NCI-H146 (cell line): Measurements from ENCODE around the gene NXPH3.

Experiments
- DNase-seq: peaks from one replicate; lab custom pipeline; 2025; lab: John Stamatoyannopoulos, UW

The NXPH3 gene

DNA sequence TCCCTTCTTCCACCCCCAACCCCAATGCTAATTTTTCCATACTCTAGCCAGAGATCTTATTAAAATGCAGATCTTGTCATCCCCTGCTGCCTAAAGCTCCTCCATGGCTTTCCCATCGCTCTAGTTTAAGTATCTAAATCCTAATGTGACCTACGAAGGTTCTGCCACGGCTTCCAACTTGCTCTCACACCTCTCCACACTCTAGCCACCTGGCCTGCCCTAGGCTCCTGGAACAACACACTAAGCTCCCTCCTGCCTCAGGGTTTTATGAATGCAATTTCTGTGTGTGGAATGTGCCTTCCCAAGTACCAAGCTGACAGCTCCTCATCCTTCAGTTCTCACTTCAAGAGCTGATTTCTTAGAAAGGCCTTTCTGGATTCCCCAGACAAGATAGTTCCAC, 16.6 kb downstream of the NXPH3 start:
- no peak for DNase-seq

DNA sequence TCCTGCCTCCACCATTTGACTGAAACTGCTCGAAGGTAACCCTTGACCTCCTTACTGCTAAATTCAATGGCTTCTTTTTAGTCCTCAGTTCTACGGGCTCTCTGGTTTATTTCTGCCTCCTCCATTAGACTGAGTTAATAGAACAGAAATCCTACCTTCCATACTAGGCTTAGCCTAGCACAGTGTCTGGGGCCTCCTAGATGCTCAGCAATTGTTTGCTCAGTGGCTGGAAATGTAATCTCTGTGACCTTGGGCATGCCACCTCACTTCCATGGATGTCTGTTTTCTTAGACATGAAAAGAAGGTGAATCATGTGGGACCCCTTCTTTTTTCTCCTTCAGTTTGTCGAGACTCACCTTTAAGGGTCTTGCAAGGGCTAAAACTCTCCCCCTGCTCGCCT, 19.7 kb downstream of the NXPH3 start:
- DNase-seq, result no peak

- no peak for DNase-seq
These were observed 20.3 kb downstream of the NXPH3 start for GRCh38 chr17:49595980-49596379.

GRCh38 chr17:49596613-49597244, 21.1 kb downstream of the NXPH3 start:
- no peak for DNase-seq

DNA sequence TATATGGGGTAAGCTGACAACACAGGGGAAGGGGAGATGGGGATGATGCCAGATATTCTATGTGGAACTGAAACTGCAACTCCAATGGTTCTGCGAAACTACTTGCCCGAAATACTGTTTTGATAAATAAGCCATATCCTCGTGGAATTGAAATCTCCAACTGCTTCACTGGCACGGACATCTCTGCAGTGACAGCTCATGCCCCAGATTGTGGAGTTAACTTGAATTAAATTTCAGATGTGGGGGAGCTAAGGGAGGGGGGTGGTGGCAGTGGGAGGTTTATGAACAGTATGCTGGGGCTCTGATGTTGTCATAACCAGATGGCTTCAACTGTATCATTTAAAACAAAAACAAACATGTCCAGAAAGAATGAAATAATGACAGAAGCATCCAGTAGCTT, 21.8 kb downstream of the NXPH3 start:
- no peak for DNase-seq

GRCh38 chr17:49597928-49598655, 22.4 kb downstream of the NXPH3 start:
- DNase-seq, result no peak

DNA sequence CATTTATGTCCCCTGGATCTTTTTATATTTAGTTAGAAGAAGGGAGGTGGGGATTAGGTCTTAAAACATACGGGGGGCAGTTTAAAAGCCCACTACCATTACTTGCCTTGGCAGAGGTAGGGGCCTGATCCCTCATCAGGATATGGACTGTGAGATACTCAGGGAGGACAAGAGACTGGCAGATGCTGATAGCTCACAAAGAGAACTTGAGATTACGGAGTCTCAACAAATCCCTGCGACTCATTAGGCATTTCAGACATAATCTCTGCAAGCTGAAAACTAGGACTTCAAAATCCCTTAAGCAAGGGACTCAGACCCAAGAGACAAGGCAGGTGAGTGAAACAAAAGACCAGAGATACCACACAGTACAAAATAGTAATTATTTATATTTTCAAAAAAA, 23.2 kb downstream of the NXPH3 start:
- DNase-seq, result no peak

GRCh38 chr17:49600949-49601348, 25.3 kb downstream of the NXPH3 start:
- DNase-seq, result no peak

DNA sequence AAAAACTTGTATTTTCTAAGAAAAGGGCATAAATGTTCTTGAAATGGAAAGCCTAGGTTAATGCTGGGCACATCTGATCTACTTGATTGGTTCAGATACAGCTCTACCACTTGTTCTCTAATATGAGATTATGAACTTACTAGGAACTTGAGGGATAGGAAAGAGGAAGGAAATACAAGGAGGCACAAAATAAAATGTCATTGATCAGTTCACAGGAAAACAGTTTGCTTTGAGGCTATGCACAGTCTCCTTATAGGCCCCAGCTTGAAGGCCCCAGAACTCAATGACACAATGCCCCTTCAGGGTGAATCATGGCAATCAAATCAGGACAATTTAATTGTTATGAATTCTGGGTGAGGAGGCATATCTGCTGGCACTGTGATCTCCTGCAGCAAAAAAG, 27.1 kb downstream of the NXPH3 start:
- no peak for DNase-seq

GRCh38 chr17:49603238-49603637, 27.6 kb downstream of the NXPH3 start:
- no peak for DNase-seq

DNA sequence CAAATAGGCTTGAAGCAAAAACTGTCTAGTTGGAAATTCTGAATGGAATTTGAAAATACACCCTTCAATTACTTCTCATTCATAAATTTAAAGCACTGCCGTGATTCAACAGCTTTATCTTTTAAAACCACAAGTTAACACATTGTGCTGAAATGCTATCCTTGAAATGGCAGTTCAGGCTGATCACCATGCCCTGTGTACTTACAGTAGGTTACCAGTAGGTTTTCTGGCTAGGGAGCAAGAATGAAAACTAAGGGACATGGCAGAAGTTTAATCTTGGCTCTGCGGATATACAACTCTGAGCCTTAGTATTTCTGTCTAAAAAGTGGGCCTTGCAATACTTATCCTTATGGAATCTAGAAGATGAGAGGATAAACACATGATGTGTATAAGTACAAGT, 28.0 kb downstream of the NXPH3 start:
- no peak for DNase-seq

DNA sequence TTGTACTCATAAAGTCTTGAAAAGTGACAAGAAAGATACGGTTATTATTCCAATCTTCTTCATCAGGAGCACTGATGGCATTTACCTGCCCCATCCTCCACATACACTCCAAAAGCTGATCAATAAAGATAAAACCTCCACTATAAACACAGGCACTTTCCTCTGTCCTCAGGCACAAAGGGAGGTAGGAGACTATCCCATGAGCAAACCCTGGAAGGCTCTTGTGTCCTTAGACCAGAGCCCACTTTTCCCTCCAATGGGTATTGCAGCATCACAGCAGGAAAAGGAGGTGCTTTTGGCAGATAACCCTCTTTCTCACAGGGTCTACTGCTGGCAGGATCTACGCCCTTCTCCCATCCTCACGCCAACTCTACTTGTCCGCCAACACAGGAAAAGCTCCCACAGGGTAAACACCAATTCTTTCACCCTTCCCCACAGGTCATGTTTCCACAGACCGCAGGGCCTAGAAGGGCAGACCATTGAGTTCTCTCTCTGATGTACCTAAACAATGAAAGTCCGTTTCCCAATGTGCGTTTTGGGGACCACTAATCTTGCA, 28.7 kb downstream of the NXPH3 start:
- DNase-seq, result no peak

GRCh38 chr17:49610883-49611584, 35.4 kb downstream of the NXPH3 start:
- no peak for DNase-seq

GRCh38 chr17:49612726-49613125, 37.1 kb downstream of the NXPH3 start:
- no peak for DNase-seq

- DNase-seq, result no peak
These were observed 37.6 kb downstream of the NXPH3 start for GRCh38 chr17:49613182-49613800.

GRCh38 chr17:49616086-49616485, 40.4 kb downstream of the NXPH3 start:
- DNase-seq, result no peak

- no peak for DNase-seq
These were observed 41.0 kb downstream of the NXPH3 start for GRCh38 chr17:49616601-49617131.

GRCh38 chr17:49618028-49618611, 42.4 kb downstream of the NXPH3 start:
- DNase-seq, result no peak

DNA sequence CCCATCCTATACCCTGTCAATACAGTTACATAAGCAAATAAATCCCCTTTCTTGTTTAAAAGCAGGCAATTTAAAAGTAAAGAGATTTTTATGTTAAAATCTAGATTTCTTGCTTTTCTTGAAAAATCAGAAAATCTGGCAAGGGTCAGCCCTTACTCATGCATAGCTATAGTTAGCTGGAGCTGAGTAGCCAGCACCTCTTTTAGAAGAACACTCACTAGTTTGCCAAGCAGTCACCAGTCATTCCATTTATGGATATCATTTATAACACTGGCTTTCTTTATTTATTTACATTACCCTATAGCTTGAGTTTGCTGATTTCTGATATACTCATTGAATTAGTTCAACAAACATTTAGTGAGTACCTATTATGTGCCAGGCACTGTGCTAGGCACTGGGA, 45.7 kb downstream of the NXPH3 start:
- DNase-seq, result no peak

DNA sequence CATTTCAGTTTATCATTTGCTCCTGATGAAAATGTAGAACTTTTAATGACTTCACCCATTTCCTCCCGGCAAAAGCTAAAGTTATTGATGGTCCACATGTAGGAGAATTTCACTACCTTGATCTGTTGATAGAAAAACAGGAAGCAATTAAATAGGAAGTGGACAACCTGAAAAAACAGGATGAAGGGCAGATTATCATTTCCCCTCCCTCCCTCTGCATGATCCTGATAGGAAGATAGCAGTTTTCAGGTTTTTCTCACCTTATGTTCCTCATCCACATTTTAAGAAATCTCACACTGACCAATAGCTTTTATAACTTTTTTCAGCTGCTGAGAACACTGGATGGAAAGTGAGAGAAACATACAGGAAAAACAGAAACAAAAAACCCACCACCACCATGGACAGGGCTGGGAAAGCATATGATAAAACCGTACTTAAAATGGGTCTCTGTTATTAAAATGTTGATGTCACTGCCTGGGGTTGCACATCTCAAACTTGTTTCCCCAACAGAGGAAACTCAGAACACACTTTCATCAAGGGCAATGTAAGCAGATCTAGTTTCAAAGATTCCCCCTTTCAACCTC, 46.4 kb downstream of the NXPH3 start:
- no peak for DNase-seq

DNA sequence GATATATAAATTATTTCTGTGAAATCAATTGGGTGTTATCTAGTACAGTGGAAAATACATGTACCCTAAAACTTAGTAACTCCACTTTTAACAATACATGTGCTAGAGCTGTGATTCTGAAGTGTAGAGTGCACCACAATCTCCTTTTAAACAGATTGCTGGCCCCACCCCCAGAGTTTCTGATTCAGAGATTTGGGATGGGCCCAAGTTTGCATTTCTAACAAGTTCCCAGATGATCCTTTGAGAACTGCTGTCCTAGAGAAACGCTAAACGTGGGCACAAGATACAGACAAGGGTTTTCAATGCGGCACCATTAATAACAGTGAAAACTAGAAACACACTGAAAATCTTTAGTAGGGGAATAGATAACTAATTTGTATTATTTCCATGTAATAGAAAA, 49.2 kb downstream of the NXPH3 start:
- no peak for DNase-seq

GRCh38 chr17:49629447-49629846, 53.8 kb downstream of the NXPH3 start:
- DNase-seq, result no peak
